CD4-positive, alpha-beta T cell treated with Interleukin-12 subunit alpha and Interleukin-12 subunit beta, for 1 hour (primary cell): ENCODE data around the gene FYTTD1.

Experiments
- DNase-seq: peaks from one replicate; pipeline ENCODE4 v3.0.0-alpha.2; 2020

FYTTD1 gene

GRCh38 chr3:197737749-197738462 is 11.8 kb upstream of the FYTTD1 start:
- DNase-seq = no peak

GRCh38 chr3:197742787-197743186 is 6.9 kb upstream of the FYTTD1 start:
- DNase-seq = no peak

- DNase-seq = no peak
Observed at GRCh38 chr3:197746209-197746608, 3.5 kb upstream of the FYTTD1 start.

GRCh38 chr3:197746801-197747237 is 2.9 kb upstream of the FYTTD1 start:
- no peak for DNase-seq

GRCh38 chr3:197748597-197749314 is 927 bp upstream of the FYTTD1 start:
- DNase-seq = no peak

GRCh38 chr3:197749315-197749600 is 425 bp upstream of the FYTTD1 start:
- no peak for DNase-seq

- peak; percentile 65 for DNase-seq
Observed at GRCh38 chr3:197750396-197750831, 731 bp downstream of the FYTTD1 start.

GRCh38 chr3:197750858-197751737 is 1.4 kb downstream of the FYTTD1 start:
- peak; percentile 35 for DNase-seq

GRCh38 chr3:197752107-197752506 is 2.4 kb downstream of the FYTTD1 start:
- no peak for DNase-seq

- no peak for DNase-seq
Observed at GRCh38 chr3:197753263-197753662, 3.6 kb downstream of the FYTTD1 start.

- no peak for DNase-seq
Observed at GRCh38 chr3:197756704-197757103, 7.0 kb downstream of the FYTTD1 start.

GRCh38 chr3:197758512-197758911 is 8.8 kb downstream of the FYTTD1 start:
- no peak for DNase-seq

GRCh38 chr3:197761784-197762183 is 12.1 kb downstream of the FYTTD1 start:
- no peak for DNase-seq

- no peak for DNase-seq
Observed at GRCh38 chr3:197775317-197775716, 25.6 kb downstream of the FYTTD1 start.

- no peak for DNase-seq
Observed at GRCh38 chr3:197782230-197782629, 32.5 kb downstream of the FYTTD1 start.

GRCh38 chr3:197784019-197784585 is 34.4 kb downstream of the FYTTD1 start:
- DNase-seq = no peak

- no peak for DNase-seq
Observed at GRCh38 chr3:197787412-197787811, 37.7 kb downstream of the FYTTD1 start.

- DNase-seq = no peak
Observed at GRCh38 chr3:197789309-197789708, 39.6 kb downstream of the FYTTD1 start.

GRCh38 chr3:197790033-197790432 is 40.4 kb downstream of the FYTTD1 start:
- DNase-seq = no peak

- DNase-seq = peak; percentile 85
Observed at GRCh38 chr3:197791113-197791891, 41.6 kb downstream of the FYTTD1 start, which contains the start of gene LRCH3. Gene LRCH3, plus strand, starts transcription at chr3:197791254. Its CDS starts 25 bp downstream, at chr3:197791279.

- peak; percentile 55 for DNase-seq
Observed at GRCh38 chr3:197791892-197792647, 42.4 kb downstream of the FYTTD1 start.
